Peyer's patch (tissue), 4 donors: ENCODE measurements around the gene ATP6V1G1.

ENCODE experiments used
- CTCF ChIP-seq, 6 experiments: fragments of 450-650 bp in 4 of 6; fragments of 200-600 bp in 2 of 6; sonication (generic) in 1 of 6; IDR thresholded peaks; one replicate each; pipeline ENCODE4 v1.5.1; 2017 to 2019; ENCODE audit warnings: antibody characterized with exemption in 6 of 6, mild to moderate bottlenecking in 3 of 6, moderate library complexity in 1 of 6
- POLR2A ChIP-seq, 2 donors: fragments of 450-650 bp; IDR thresholded peaks; one replicate each; pipeline ENCODE4 v1.5.1; 2017; ENCODE audit warnings: antibody characterized with exemption in 2 of 2, mild to moderate bottlenecking in 2 of 2, moderate library complexity in 2 of 2

DNA sequence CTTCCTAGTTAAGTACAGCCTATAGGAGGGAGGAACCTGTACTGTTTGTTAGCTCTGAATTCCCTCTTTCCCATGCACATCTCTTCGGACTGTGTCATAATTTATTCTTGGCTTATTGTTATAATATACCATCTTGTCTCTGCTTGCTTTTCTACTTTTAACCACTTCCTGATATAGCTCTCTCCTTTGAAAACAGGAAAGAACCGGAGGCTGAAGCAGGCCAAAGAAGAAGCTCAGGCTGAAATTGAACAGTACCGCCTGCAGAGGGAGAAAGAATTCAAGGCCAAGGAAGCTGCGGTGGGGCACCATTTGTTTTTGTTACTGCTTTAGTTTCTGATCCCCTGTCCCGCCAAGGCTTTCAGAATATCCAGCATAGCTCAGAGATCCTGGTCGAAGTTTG lies 4.8 kb downstream of the ATP6V1G1 start:
- TF ChIP-seq POLR2A (IDR thresholded peaks at IDR 0.05) (no peak), CTCF (IDR thresholded peaks at IDR 0.05) (peak; percentile 31 to 51 (median 38))
